Lower leg skin (tissue), 4 donors: ENCODE results near the gene NPW. TPM values are rescaled to one million over a fixed set of nuclear protein-coding genes. Genes with fewer than 3 reads are reported as not detected.

Experiments
- total RNA-seq, 4 donors: library from RNA; depleted of rRNA; stranded (reverse); fragments of >200 nt; gene quantifications; one replicate each; pipeline ENCODE4 v1.1.0, GENCODE V29; 2016

NPW gene
- total RNA-seq, 4 donors from 2014 or later, result 0.38 to 3.9 (median 1.6) TPM; not detected in 1

Other genes starting within 250 kb of the NPW start
- 10 to 100 TPM; 77.7 to 98.4 (median 85.8) TPM for gene NME3, start 248.2 kb upstream of the NPW start, total RNA-seq
- 10 to 100 TPM in 3 of 4 donors, 1 to 10 TPM in 1; 7.6 to 22.3 (median 13.0) TPM for gene EME2, start 247.0 kb upstream of the NPW start, total RNA-seq
- gene MRPS34, start 246.7 kb upstream of the NPW start, total RNA-seq, result 100 to 1,000 TPM in 3 of 4 donors, 10 to 100 TPM in 1; 90.9 to 126 (median 105) TPM
- 100 to 1,000 TPM; 146 to 238 (median 172) TPM for gene SPSB3, start 237.2 kb upstream of the NPW start, total RNA-seq
- gene NUBP2, start 236.8 kb upstream of the NPW start, total RNA-seq, result 100 to 1,000 TPM in 1 of 4 donors, 10 to 100 TPM in 3; 79.7 to 108 (median 91.3) TPM
- under 1 TPM; 0.59 to 0.69 (median 0.64) TPM for gene IGFALS, start 226.1 kb upstream of the NPW start, total RNA-seq
- gene HAGH, start 193.0 kb upstream of the NPW start, total RNA-seq, result 100 to 1,000 TPM in 1 of 4 donors, 10 to 100 TPM in 3; 57.8 to 104 (median 89.0) TPM
- 10 to 100 TPM; 46.2 to 89.0 (median 62.3) TPM for gene FAHD1, start 192.6 kb upstream of the NPW start, total RNA-seq
- gene MEIOB, start 147.6 kb upstream of the NPW start, total RNA-seq, result under 1 TPM in 1 of 4 donors, not detected in 3; 0.42 TPM
- gene HS3ST6, start 101.4 kb upstream of the NPW start, total RNA-seq, result 100 to 1,000 TPM; 103 to 153 (median 120) TPM
- gene MSRB1, start 76.6 kb upstream of the NPW start, total RNA-seq, result 10 to 100 TPM; 18.7 to 44.3 (median 31.7) TPM
- 1 to 10 TPM in 1 of 4 donors, not detected in 3; 1.6 TPM for gene RPL3L, start 65.1 kb upstream of the NPW start, total RNA-seq
- gene NDUFB10, start 60.2 kb upstream of the NPW start, total RNA-seq, result 100 to 1,000 TPM; 183 to 245 (median 217) TPM
- 1,000 to 10,000 TPM; 2,603 to 4,441 (median 3,196) TPM for gene RPS2, start 55.0 kb upstream of the NPW start, total RNA-seq
- gene RNF151, start 52.9 kb upstream of the NPW start, total RNA-seq, result not detected
- 100 to 1,000 TPM in 2 of 4 donors, 10 to 100 TPM in 2; 60.8 to 114 (median 83.7) TPM for gene TBL3, start 47.7 kb upstream of the NPW start, total RNA-seq
- 1 to 10 TPM in 1 of 4 donors, under 1 TPM in 1, not detected in 2; 0.23 to 1.2 TPM for gene NOXO1, start 38.3 kb upstream of the NPW start, total RNA-seq
- gene GFER, start 35.6 kb upstream of the NPW start, total RNA-seq, result 10 to 100 TPM in 3 of 4 donors, 1 to 10 TPM in 1; 9.7 to 14.4 (median 11.6) TPM
- 1 to 10 TPM in 1 of 4 donors, under 1 TPM in 2, not detected in 1; 0.72 to 1.1 (median 0.78) TPM for gene SYNGR3, start 29.8 kb upstream of the NPW start, total RNA-seq
- gene ZNF598, start 10.0 kb upstream of the NPW start, total RNA-seq, result 100 to 1,000 TPM in 2 of 4 donors, 10 to 100 TPM in 2; 56.1 to 117 (median 86.5) TPM
- gene NHERF2, start 7.1 kb downstream of the NPW start, total RNA-seq, result 10 to 100 TPM; 11.9 to 30.6 (median 27.3) TPM
- gene NTHL1, start 28.0 kb downstream of the NPW start, total RNA-seq, result 10 to 100 TPM in 3 of 4 donors, 1 to 10 TPM in 1; 5.8 to 29.9 (median 21.5) TPM
- gene TSC2, start 28.2 kb downstream of the NPW start, total RNA-seq, result 100 to 1,000 TPM in 1 of 4 donors, 10 to 100 TPM in 3; 56.7 to 130 (median 65.1) TPM
- gene PKD1, start 116.1 kb downstream of the NPW start, total RNA-seq, result 100 to 1,000 TPM; 125 to 266 (median 192) TPM
- gene RAB26, start 128.8 kb downstream of the NPW start, total RNA-seq, result 1 to 10 TPM in 3 of 4 donors, not detected in 1; 1.6 to 2.9 (median 2.0) TPM
- 10 to 100 TPM; 60.8 to 74.8 (median 68.9) TPM for gene TRAF7, start 136.0 kb downstream of the NPW start, total RNA-seq
- 1 to 10 TPM in 3 of 4 donors, under 1 TPM in 1; 0.71 to 2.2 (median 1.3) TPM for gene CASKIN1, start 176.8 kb downstream of the NPW start, total RNA-seq
- gene MLST8, start 185.7 kb downstream of the NPW start, total RNA-seq, result 10 to 100 TPM; 43.8 to 69.4 (median 54.9) TPM
- 1 to 10 TPM; 2.3 to 6.2 (median 2.5) TPM for gene BRICD5, start 191.1 kb downstream of the NPW start, total RNA-seq
- gene PGP, start 195.1 kb downstream of the NPW start, total RNA-seq, result 10 to 100 TPM in 3 of 4 donors, 1 to 10 TPM in 1; 9.6 to 19.4 (median 12.8) TPM
- 10 to 100 TPM; 50.3 to 85.8 (median 57.4) TPM for gene E4F1, start 203.8 kb downstream of the NPW start, total RNA-seq
- 10 to 100 TPM; 39.8 to 93.3 (median 55.0) TPM for gene DNASE1L2, start 216.7 kb downstream of the NPW start, total RNA-seq
- 10 to 100 TPM; 37.1 to 69.9 (median 54.5) TPM for gene ECI1, start 231.8 kb downstream of the NPW start, total RNA-seq
- gene RNPS1, start 248.3 kb downstream of the NPW start, total RNA-seq, result 100 to 1,000 TPM; 127 to 132 (median 128) TPM